Activated naive CD8-positive, alpha-beta T cell treated with anti-CD3 and anti-CD28 coated beads, Interleukin-2, amount 50 U/mL, for 16 hours (primary cell): ENCODE measurements around the gene CTSE.
A peak's percentile ranks its signal among the peaks of the same experiment; 100 is the strongest.

ENCODE experiments used
- DNase-seq: peaks from one replicate; pipeline ENCODE4 v3.0.0-alpha.2; 2020; ENCODE audit warnings: low read depth, low spot score

CTSE gene

DNA sequence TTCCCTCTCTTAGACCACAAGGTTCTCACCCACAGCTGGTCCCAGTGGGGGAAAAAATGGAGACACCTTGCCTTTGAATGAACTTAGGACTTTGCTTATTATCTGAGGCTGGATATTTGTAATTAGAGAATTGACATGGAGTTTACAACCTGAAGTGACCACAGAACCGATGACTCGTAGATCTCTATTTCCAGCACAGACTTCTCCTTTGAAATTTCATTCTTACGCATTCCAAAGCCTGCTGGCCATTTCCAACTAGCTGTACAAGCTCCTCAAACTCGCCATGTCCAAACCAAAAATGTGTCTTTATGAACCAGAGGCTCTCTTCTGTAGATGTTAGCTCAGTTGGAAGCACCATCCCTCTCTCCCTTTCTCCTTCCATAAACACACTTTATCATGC, 32.5 kb downstream of the CTSE start:
- no peak for DNase-seq

DNA sequence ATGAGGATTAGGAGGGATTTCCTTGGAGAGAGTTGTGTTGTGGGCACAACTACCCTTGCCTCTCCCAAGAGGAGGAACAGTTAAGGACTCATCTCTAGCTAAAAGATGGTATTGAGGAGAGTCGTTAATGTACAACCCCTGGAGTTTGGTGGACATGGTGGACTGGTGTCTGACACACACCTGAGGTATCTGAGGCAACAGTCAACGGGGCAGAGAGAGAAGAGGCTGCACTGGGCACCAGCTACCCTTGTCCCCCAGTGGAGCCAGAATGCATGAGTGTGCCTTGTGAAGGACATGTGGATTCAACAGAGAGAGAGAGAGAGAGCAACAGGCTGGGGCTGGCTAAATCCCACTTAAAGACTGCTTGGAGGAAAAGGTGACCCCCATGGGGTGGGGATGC, 33.5 kb downstream of the CTSE start:
- DNase-seq = no peak

DNA sequence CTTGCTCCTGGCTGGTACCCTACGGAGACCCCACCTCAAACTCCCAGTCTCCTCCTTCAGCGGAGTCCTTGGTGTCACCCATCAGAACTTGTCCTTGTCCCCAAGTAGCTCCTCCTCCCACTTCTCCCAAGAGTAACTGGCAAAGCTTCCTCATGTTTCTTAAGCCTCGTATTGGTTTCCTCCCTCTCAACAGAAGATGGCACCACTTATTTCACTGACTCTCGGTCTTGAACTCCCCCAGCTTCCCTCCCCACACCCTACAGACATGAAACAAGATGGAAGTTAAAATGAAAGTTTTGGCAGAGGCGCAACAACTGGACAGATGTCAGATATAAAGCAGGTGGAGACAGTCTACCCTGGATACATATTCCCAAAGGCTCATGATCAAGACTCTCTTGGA, 33.9 kb downstream of the CTSE start:
- DNase-seq = no peak

- DNase-seq = no peak
These were observed 35.1 kb downstream of the CTSE start for GRCh38 chr1:205988585-205988995.

GRCh38 chr1:205986861-205987260, 36.8 kb downstream of the CTSE start:
- no peak for DNase-seq

- DNase-seq = no peak
These were observed 37.4 kb downstream of the CTSE start for GRCh38 chr1:205986292-205986691.

- no peak for DNase-seq
These were observed 38.2 kb downstream of the CTSE start for GRCh38 chr1:205985330-205986005.

- DNase-seq = no peak
These were observed 39.6 kb downstream of the CTSE start for GRCh38 chr1:205983925-205984725.

DNA sequence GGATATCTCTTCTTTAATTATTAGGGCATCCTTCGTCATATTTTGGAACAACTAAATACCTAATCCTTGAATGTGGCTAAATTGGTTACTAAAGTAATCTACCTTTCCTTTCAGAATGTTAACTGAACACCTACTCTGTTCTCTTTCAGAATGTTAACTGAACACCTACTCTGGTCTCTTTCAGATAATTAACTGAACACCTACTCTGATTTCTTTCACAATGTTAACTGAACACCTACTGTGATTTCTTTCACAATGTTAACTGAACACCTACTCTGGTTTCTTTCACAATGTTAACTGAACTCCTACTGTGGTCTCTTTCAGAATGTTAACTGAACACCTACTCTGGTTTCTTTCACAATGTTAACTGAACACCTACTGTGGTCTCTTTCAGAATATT, 42.4 kb downstream of the CTSE start:
- no peak for DNase-seq

DNA sequence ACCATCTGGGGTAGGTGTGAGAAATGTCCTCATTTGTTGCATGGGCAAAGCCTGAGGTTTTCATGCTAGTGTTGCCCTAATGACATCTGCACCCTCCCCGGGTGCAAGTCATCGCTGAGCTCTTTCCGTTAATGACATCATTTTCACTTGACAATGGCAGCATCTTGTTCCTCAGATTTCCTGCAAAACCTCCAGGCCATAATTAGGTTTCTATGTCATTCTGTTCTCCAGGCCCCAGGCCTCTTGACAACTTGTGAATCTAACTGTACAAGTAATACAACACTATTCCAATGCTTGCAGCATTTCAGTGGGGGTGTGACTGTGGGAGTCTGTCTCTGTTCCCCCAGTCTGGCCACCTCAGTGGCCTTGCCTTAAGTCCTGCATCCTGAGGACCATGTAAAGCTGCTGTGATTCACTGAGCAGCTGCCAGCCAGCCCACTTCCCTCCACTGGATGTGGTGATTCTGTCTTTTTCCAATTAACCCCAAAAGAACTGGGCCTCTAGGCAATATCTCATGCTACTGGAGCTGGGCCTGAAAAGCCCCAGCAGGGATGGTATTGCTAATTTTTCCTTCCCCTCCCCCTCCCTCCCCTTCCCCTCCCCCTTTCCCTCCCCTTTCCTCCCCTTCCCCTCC, 43.3 kb downstream of the CTSE start:
- no peak for DNase-seq

DNA sequence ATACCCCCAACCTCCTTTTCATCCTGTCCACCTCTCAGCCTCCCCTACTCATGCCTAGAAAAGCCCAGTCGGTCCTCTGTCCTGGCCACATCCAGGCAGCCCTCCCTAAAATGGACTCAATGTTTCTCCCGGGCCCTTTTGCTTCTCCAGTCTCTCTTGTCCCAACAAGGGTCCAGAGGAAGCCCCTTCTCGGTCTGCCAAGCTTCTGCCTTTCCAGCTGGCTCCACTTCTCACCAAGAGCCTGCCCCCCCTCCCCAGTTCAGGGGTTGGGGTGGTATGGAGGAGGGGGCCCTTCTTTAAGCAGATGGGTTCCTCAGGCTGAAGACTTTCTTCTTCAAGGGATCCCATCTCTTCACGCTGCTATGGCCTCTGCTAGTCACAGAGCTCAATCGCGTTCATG, 44.4 kb downstream of the CTSE start:
- no peak for DNase-seq

GRCh38 chr1:205978676-205979075, 45.0 kb downstream of the CTSE start:
- no peak for DNase-seq

GRCh38 chr1:205977402-205978014, 46.2 kb downstream of the CTSE start:
- peak; percentile 57 for DNase-seq

DNA sequence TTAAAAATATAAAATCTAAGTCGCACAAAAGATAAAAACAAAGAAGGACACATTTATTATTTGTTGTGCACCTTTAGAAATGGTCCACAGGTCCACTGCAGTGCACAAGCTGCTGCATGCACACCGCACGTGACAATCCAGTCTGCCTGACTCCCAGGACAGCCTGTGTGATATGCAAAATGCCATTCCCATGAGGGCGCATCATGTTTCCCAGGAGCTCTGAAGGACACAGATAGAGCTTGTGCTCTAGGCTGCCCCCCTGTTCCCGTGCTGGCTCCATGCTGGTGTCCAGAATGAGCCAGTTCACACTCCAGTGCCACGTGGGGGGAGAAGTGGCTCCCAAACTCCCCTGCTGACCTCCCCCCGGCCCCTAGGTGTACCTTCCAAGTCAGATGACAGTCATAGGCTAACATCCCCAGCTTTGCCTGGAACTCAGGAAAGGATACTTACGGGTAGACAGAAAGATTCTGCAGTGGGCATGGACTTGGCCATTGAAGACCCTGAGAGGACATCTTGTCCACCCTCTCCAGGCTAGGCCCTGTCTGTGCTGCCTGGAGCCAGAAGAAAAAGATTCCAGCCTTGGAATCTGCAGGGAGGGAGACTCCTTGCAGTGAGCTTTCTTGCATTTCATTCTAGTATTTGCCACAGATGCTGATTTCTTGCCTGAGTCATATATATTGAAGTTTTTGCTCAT, 46.8 kb downstream of the CTSE start:
- DNase-seq = no peak

DNA sequence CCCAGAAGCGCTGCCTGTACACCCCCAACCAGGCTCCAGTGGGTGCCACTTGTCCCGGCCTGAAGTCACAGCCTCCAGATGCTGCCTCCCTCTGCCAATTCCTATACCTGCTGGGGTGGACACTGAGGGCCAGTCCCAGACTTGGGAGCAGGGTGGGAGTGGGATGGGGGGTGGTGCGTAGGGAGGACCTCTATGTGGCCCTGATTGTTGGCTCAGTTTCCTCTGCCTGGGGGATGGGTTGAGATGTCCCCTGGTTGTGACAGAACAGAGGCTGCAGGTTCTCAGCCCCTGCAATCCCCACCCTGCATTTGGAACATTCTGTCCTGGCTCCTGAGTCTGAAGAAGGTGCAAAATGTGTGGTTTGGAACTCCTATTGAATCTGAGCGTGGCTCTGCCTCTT, 47.7 kb downstream of the CTSE start:
- DNase-seq = no peak

GRCh38 chr1:205975387-205975998, 48.2 kb downstream of the CTSE start:
- DNase-seq = no peak

GRCh38 chr1:205974712-205975111, 49.0 kb downstream of the CTSE start:
- no peak for DNase-seq

GRCh38 chr1:205973377-205974232, 50.1 kb downstream of the CTSE start:
- DNase-seq = no peak

- DNase-seq = no peak
These were observed 51.1 kb downstream of the CTSE start for GRCh38 chr1:205972491-205973168.

DNA sequence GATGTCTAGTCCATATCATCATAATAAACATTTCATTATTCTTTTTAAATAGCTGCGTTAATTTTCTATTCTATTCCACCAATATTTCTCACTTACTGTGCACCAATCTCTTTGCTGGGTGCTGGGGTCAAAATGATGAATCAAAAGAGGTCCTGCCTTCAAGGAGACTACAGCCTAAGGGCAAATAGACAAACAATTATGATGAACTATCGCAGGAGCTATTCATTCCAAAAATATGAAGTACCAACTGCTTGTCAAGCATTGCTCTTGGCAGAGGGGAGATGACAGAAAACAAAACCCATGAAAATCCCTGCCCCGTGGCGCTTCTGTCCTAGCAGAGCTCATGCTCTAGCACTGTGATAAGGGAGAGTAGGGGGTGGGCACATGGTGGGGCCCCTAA, 51.6 kb downstream of the CTSE start:
- DNase-seq = no peak
